OCI-LY1 (cell line): ENCODE data around the gene MAMDC2.

Experiments
- EZH2 ChIP-seq: fragments of 200-600 bp; sonication (generic), shearing (Covaris generic); IDR thresholded peaks from 2 replicates; pipeline ENCODE4 v1.8.0; 2017; ENCODE audit warnings: borderline replicate concordance, mixed run types, mild to moderate bottlenecking, antibody characterized with exemption, low read length, moderate library complexity, mixed read lengths
- TF ChIP-seq, protein P1 (sequence below): fragments of 200-600 bp; sonication (generic), shearing (Covaris generic); IDR thresholded peaks from 2 replicates; pipeline ENCODE4 v1.5.1; 2017; ENCODE audit warnings: mild to moderate bottlenecking, antibody characterized with exemption, low read length, moderate library complexity, mixed read lengths

DNA sequence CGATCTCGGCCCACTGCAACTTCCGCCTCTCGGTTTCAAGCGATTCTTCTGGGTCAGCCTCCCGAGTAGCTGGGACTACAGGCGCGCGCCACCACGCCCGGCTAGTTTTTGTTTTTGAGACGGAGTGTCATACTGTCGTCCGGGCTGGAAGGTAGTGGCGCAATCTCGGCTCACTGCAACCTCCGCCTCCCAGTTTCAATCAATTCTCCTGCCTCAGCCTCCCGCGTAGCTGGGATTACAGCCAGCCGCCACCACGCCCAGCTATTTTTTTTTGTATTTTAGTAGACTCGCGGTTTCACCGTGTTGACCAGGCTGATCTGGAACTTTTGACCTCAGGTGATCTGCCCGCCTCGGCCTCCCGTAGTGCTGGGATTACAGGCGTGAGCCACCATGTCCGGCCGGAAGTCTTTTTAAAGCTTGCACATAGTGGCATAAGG is 216.4 kb downstream of the MAMDC2 start:
- TF ChIP-seq, protein P1, sequence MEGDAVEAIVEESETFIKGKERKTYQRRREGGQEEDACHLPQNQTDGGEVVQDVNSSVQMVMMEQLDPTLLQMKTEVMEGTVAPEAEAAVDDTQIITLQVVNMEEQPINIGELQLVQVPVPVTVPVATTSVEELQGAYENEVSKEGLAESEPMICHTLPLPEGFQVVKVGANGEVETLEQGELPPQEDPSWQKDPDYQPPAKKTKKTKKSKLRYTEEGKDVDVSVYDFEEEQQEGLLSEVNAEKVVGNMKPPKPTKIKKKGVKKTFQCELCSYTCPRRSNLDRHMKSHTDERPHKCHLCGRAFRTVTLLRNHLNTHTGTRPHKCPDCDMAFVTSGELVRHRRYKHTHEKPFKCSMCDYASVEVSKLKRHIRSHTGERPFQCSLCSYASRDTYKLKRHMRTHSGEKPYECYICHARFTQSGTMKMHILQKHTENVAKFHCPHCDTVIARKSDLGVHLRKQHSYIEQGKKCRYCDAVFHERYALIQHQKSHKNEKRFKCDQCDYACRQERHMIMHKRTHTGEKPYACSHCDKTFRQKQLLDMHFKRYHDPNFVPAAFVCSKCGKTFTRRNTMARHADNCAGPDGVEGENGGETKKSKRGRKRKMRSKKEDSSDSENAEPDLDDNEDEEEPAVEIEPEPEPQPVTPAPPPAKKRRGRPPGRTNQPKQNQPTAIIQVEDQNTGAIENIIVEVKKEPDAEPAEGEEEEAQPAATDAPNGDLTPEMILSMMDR = no peak
- TF ChIP-seq EZH2 = no peak
